Activated CD8-positive, alpha-beta memory T cell treated with anti-CD3 and anti-CD28 coated beads, Interleukin-2, amount 50 U/mL, for 4 hours (primary cell): Measurements from ENCODE around the gene CHAF1A.

ENCODE experiments used
- DNase-seq: peaks from one replicate; pipeline ENCODE4 v3.0.0-alpha.2; 2020

Gene CHAF1A

GRCh38 chr19:4379383-4380253 is 22.8 kb upstream of the CHAF1A start:
- no peak for DNase-seq

GRCh38 chr19:4380254-4380727 is 22.1 kb upstream of the CHAF1A start:
- DNase-seq: peak; percentile 60

DNA sequence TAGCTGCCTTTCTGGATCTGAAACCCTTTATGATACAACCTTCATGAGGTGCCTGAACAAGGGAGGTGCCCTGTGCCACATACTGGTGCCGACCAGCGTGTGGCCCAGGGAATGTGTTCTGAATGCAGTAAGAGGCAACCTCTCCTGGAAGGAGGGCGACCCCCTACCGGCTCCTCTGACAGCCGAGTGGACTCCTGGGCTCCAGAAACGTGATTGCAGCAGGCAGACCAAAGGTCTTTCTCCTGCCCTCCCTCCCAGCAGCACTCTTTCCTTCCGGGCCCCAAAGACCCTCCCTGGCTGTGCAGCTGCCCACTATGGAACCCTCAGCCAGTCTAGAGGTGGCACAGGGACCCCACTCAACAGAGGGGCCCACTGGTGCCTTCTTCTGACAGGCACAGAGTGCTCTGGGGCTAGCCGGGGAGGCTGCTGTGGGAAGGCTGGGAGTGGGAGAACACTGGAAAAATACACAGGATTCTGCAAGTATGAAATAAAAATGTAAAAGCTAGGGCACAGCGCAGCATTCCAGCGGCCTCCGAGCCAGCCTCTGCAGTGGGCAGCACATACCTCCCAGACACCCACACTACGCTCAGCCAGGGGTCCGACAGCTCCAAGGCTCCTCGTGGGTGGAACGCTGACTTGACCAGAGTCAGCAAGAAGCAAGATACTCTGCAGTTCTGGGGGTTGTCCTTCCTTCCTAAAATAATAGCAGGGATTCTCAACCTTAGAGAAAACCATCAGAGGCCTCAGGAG is 17.0 kb upstream of the CHAF1A start:
- no peak for DNase-seq

DNA sequence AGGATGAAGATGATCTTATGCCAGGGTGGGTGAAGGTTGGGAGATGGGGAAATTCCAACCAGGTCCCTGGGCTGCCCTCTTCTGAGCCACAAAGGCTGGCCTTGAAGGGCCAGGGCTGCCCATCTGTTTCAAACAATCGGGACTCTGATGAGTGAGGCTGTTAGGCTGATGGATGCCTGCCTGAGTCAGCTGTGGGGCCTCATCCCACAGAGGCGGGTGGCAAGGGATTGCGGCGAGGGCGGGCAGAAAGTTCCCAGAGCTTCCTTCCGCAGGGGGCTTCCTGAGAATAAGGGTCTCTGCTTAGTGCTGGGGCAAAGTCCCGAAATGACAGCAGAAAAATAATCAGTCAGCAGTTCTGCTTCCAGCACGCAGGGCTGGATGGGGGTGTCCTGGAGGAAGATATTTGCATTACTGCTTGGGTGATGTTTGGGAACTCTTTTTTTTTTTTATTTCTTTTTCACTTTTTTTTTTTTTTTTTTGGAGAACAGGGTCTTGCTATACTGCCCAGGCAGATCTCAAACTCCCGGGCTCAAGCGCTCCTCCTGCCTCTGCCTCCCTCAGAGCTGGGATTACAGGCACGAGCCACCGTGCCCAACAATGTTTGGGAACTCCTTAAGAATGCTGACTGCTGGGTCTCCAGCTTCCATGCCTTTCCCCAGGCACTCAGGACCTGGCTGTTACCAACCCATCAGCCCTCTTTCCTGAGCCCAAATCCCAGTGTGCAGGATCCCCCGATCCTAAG is 16.2 kb upstream of the CHAF1A start:
- DNase-seq: no peak

GRCh38 chr19:4388337-4389063 is 13.9 kb upstream of the CHAF1A start:
- no peak for DNase-seq

GRCh38 chr19:4389064-4389375 is 13.4 kb upstream of the CHAF1A start:
- DNase-seq: no peak

DNA sequence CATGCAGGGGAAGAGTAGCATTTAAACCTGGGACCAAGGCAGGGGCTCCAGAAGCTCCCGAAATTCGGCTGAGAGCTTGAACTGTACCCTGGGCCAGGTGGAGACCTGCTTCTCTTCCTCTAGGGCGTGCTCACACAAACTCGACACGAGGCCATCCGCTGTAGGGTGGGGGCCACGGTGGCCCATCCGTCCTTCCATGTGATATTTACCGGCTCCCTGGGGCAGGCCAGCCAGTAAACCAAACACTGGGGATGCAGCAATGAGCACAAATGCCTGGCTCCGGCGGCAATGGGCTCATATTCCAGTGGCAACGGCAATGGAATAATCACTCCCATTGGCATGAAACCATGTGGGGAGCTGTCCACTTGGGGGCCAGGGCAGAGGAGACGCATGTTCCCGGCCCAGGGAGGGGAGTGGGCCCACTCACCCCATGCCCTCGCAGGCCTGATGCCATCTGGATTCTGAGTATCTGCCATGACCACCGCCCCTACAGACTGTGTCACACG is 12.9 kb upstream of the CHAF1A start:
- no peak for DNase-seq

GRCh38 chr19:4390017-4390566 is 12.3 kb upstream of the CHAF1A start:
- no peak for DNase-seq

DNA sequence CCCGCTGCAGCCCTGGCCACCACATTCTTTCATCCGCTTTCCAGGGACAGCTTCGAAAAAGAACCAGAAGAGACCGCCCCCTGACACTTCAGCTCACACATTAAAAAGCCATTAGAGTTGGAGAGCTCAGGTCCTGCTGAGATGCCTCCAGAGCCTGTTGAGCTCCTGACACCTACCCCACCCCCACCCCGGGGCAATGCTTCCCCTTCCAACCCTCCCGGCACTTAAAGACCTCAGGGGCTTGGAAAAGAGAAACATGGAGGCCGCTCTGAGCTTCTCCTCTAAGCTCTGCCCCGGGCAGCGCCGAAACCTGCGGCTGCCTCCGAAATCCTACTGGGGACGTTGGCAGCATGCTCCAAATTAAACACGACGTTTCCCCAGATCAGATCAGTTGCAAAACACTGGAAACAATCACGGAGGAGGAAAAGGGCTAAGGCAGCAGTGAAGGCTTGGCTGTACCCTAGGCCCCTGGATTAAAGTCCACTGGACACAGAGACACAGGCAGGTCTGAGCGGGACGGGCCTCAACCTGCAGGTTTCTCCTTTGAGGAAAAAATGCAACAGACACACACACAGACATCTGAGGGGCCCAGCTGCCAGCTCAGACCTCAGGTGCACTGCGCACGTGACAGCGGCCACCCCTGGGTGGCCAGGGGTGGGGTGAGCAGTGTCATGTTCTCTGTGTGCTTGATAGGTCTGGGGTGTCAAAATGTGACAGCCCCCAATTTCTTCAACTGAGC is 11.7 kb upstream of the CHAF1A start:
- DNase-seq: no peak

DNA sequence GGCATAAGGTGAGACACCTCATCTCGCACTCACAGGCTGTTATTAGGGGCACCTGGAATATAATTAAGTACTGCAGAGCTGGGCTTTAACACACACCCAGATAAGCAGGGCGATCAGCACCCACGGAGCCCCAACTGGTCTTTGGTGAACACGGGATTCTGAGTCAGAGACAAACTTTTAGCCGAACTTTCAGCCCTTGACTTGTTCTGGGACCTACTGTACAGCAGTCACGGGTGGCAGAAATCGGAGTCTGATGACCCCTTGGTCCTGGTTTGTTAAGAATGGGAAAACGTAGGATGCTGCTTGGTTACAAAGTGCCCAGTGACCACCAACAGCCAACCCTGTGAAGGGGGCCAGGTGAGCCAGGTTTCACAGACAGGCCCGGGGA is 11.1 kb upstream of the CHAF1A start:
- no peak for DNase-seq

DNA sequence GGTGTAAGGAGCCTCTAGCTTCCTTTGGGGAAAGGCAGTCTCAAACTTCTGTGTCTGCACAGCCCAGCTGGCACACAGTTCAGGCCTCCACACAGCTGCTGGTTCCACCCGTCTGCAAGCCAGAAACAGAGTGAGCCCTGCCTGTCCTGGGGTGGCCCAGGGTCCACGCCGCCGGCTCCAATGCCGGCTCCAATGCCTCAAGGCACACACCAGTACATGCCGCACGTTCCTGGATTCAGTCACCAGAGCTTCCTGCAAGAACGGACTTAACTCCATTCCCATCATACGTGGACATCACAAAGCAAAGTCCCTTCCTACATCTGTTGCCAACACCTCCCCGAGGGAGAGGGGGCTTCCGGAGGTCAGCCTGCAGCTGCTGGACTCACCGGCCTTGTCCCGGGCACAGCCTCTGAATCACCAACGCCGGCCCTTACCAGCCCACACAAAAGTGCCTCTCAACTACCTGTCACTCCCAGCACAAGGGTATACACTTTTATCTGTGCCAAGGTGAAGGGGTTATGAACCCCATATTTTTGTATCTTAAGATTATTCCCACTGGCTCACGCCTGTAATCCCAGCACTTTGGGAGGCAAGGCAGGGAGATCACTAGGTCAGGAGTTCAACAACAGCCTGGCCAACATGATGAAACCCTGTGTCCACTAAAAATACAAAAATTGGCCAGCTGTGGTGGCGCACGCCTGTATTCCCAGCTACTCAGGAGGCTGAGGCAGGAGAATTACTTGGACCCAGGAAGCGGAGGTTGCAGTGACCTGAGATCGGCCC is 10.5 kb upstream of the CHAF1A start:
- no peak for DNase-seq

GRCh38 chr19:4393947-4394590 is 8.4 kb upstream of the CHAF1A start:
- no peak for DNase-seq

DNA sequence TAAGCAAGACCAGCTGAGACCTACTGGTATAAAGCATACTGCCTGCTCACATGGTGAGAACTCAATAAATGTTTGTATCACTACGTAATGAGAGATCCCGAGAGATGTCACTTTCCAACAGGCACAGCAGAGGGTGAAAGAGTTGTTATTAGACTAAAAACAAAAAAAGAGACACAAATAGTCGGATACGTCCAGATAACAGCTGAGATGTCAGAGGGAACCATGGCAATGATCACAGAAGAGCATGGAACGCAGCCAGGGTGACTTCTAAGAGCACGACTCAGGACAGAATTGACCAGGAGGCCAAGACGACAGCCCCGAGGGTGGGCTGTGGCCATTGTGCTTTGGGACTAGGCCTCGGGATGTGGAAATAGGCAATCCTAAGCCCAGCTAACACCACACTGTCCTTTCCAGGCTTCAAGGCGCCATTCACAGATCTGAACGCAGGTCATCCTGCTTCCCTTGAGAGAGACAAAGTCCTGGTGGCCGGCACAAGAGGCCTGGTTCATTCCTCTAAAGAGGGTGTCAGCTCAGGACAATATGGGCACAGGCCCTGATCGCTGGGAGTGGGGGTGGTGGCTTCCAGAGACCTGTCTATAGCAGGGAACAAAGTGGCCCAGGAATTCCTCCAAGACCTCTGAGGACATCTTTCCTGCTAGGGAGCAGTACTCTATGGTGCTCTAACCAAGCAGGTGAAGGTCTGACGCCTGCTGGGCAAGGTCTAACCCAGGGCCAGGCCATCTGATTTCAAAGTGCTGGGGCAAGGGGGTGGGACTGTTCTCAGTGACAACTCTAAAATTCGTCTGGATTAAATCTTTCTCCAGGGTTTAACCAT is 5.3 kb upstream of the CHAF1A start:
- DNase-seq: no peak

- DNase-seq: no peak
Measured at GRCh38 chr19:4399812-4400134, 2.7 kb upstream of the CHAF1A start.

- DNase-seq: peak; percentile 91
Measured at GRCh38 chr19:4400135-4400936, 2.1 kb upstream of the CHAF1A start, which contains the start of gene SH3GL1. Gene SH3GL1 (minus strand): TSS chr19:4400547. CDS start chr19:4400368, 179 bp downstream.

GRCh38 chr19:4401769-4402170 is 670 bp upstream of the CHAF1A start:
- no peak for DNase-seq

GRCh38 chr19:4403005-4403761 is 743 bp downstream of the CHAF1A start:
- DNase-seq: no peak

DNA sequence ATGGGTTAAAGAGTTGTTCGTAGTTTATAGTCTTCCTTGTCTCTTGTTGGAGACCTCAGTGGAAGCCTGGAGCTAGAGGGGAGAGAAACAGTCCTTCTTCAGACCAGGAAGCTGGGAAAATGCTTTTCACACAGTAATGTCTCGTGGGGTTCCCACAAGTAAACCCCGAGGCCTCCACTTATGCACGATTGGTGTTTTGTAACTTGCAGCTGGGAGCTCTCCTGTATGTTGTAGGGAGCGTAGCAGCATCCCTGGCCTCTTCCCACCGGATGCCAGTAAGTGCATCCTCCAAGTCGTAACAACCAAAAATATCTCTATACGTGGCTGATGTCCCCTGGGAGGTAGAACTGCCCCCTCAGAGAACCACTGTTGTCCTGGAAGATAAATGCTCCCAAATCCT is 3.5 kb downstream of the CHAF1A start:
- no peak for DNase-seq
